Loucy (cell line): ENCODE data around the gene DLX3.

Experiments
- H2AFZ ChIP-seq: fragments of 200-600 bp; sonication (generic); 2 replicates; pipeline ENCODE4 v1.6.0; 2016; ENCODE audit warnings: antibody characterized with exemption, mild to moderate bottlenecking, low read length, moderate library complexity
- H3F3A ChIP-seq: fragments of 200-600 bp; 2 replicates; pipeline ENCODE4 v1.6.0; 2016; ENCODE audit warnings: antibody characterized with exemption, low read depth, mild to moderate bottlenecking
- H3K27me3 ChIP-seq: fragments of 200-600 bp; sonication (generic); 2 replicates; pipeline ENCODE4 v1.6.1; 2014; ENCODE audit warnings: low read length, mild to moderate bottlenecking; ENCODE audit not compliant: insufficient read depth, poor library complexity, severe bottlenecking
- H3K36me3 ChIP-seq: fragments of 200-600 bp; sonication (generic); 2 replicates; pipeline ENCODE4 v1.6.1; 2016; ENCODE audit warnings: low read length; ENCODE audit not compliant: insufficient read depth
- H3K4me1 ChIP-seq: fragments of 200-600 bp; sonication (generic); 2 replicates; pipeline ENCODE4 v1.5.1; 2014; ENCODE audit warnings: low read length, mild to moderate bottlenecking; ENCODE audit not compliant: insufficient read depth, poor library complexity, severe bottlenecking
- H3K4me2 ChIP-seq: fragments of 200-600 bp; sonication (generic); 2 replicates; pipeline ENCODE4 v1.6.0; 2014; ENCODE audit warnings: antibody characterized with exemption, low read length, low read depth, mild to moderate bottlenecking; ENCODE audit not compliant: poor library complexity, severe bottlenecking
- H3K4me3 ChIP-seq: fragments of 200-600 bp; sonication (generic); 2 replicates; pipeline ENCODE4 v1.5.1; 2014; ENCODE audit warnings: low read length, mild to moderate bottlenecking, mixed read lengths; ENCODE audit not compliant: poor library complexity, severe bottlenecking
- H3K79me2 ChIP-seq: fragments of 200-600 bp; sonication (generic); 2 replicates; pipeline ENCODE4 v1.6.1; 2014; ENCODE audit warnings: low read length; ENCODE audit not compliant: insufficient read depth
- H3K9ac ChIP-seq: fragments of 200-600 bp; sonication (generic); 2 replicates; pipeline ENCODE4 v1.6.0; 2014; ENCODE audit warnings: mild to moderate bottlenecking, low read depth, low read length, moderate library complexity; ENCODE audit not compliant: poor library complexity, severe bottlenecking
- H3K9me2 ChIP-seq: fragments of 200-600 bp; sonication (generic); replicated peaks from 2 replicates; pipeline ENCODE4 v1.6.1; 2016; ENCODE audit warnings: low read depth, low read length, mixed read lengths
- H3K9me3 ChIP-seq: fragments of 200-600 bp; sonication (generic); 2 replicates; pipeline ENCODE4 v1.6.1; 2014; ENCODE audit warnings: mild to moderate bottlenecking, antibody characterized with exemption, low read length, low read depth; ENCODE audit not compliant: insufficient read depth
- H4K20me1 ChIP-seq: fragments of 200-600 bp; sonication (generic); 2 replicates; pipeline ENCODE4 v1.6.0; 2014; ENCODE audit warnings: antibody characterized with exemption, low read length, mild to moderate bottlenecking; ENCODE audit not compliant: insufficient read depth, poor library complexity, severe bottlenecking
- EZH2phosphoT487 ChIP-seq: fragments of 200-600 bp; IDR thresholded peaks from 2 replicates; pipeline ENCODE4 v1.6.1; 2018; ENCODE audit warnings: antibody characterized with exemption, mild to moderate bottlenecking, moderate library complexity, borderline replicate concordance
- TF ChIP-seq, protein P1 (sequence below): fragments of 200-600 bp; sonication (generic); conservative IDR thresholded peaks from 2 replicates; pipeline ENCODE4 v1.5.1; 2014; ENCODE audit warnings: mild to moderate bottlenecking, antibody characterized with exemption, low read length

Gene DLX3

DNA sequence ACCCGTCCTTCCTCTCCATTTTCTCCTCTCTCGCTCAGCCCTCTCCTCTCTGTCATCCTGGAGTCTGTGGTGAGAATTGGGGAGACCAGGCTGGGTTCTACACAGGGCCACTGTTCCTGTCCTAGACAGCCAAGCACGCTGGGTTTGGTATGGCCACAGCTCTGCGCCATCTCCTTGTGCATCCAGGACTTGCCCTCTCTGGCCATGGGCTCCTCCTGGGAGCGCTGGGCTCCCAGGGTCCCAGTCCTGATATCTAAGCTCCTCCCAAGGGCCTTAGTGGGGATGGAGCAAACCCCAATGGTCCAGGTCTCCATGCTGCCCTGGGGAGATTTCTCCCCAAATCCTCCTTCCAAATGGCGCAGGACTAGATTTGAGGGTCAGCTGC is 33.7 kb upstream of the DLX3 start:
- no peaks in the 10 kb centered on the region for H4K20me1 ChIP-seq
- no peaks in the 10 kb centered on the region for H3K27me3 ChIP-seq
- no peaks in the 10 kb centered on the region for H3K36me3 ChIP-seq
- H3K4me1 ChIP-seq: peaks cover 15% of the 10 kb centered on the region
- H3K4me2 ChIP-seq: no peak overlapping the region
- no peak overlapping the region for H3K4me3 ChIP-seq
- no peak for TF ChIP-seq EZH2phosphoT487
- TF ChIP-seq, protein P1, sequence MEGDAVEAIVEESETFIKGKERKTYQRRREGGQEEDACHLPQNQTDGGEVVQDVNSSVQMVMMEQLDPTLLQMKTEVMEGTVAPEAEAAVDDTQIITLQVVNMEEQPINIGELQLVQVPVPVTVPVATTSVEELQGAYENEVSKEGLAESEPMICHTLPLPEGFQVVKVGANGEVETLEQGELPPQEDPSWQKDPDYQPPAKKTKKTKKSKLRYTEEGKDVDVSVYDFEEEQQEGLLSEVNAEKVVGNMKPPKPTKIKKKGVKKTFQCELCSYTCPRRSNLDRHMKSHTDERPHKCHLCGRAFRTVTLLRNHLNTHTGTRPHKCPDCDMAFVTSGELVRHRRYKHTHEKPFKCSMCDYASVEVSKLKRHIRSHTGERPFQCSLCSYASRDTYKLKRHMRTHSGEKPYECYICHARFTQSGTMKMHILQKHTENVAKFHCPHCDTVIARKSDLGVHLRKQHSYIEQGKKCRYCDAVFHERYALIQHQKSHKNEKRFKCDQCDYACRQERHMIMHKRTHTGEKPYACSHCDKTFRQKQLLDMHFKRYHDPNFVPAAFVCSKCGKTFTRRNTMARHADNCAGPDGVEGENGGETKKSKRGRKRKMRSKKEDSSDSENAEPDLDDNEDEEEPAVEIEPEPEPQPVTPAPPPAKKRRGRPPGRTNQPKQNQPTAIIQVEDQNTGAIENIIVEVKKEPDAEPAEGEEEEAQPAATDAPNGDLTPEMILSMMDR: no peak
- no peaks in the 10 kb centered on the region for H3K9me3 ChIP-seq
- H2AFZ ChIP-seq: no peak overlapping the region
- H3K9me2 ChIP-seq: no peaks in the 10 kb centered on the region
- no peaks in the 10 kb centered on the region for H3K79me2 ChIP-seq
- peaks cover 10% of the 10 kb centered on the region for H3F3A ChIP-seq
- no peak overlapping the region for H3K9ac ChIP-seq

DNA sequence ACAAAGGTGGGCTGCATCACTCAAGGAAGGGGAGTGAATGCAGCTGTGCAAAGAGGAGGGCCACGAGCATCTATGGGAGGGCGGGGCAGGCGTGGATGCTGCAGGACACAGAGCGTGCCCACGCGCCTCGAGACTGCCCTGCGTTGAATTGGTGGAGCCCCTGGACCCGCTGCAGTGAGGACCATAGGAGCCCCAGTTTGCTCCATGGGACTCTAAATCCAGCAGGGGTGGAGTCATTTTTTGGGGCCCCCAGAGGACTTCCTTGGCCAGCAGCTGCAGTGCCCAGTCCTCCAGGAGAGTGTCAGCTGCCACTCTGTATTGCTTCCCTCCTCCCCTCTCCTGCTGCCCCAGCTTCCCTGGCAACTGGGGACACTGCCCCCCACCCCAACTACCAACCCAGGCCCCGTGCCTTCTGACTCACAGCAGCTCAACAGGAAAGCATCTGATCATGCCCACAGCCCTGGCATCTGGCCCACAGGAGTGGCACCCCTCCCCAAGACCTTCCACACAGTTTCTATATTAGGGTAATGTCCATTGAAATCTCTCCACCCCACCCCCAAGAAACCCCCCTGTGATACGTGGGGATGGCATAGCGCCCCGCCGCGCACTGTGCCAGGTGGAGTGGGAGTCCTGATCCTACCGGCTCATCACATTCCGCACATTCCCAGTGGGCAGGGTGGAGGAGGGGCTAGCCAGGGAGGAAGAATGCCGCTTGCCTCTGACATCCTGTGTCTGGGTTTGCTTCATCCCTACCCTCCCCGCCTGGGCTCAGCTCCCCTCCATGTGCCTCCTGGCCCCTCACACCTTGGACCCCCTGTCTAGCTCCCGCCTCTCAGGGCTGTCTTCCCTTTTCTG is 33.1 kb upstream of the DLX3 start:
- no peaks in the 10 kb centered on the region for H3K27me3 ChIP-seq
- H3K4me3 ChIP-seq: peak overlapping the region; percentile 55
- TF ChIP-seq, protein P1: no peak
- no peak for TF ChIP-seq EZH2phosphoT487
- H3K9ac ChIP-seq: no peak overlapping the region
- H3F3A ChIP-seq: peaks cover 14% of the 10 kb centered on the region
- H2AFZ ChIP-seq: no peak overlapping the region
- H3K9me3 ChIP-seq: no peaks in the 10 kb centered on the region
- H3K9me2 ChIP-seq: no peaks in the 10 kb centered on the region
- H3K36me3 ChIP-seq: no peaks in the 10 kb centered on the region
- no peaks in the 10 kb centered on the region for H3K79me2 ChIP-seq
- no peaks in the 10 kb centered on the region for H4K20me1 ChIP-seq
- peak overlapping the region; percentile 82 for H3K4me2 ChIP-seq
- H3K4me1 ChIP-seq: peaks cover 15% of the 10 kb centered on the region

DNA sequence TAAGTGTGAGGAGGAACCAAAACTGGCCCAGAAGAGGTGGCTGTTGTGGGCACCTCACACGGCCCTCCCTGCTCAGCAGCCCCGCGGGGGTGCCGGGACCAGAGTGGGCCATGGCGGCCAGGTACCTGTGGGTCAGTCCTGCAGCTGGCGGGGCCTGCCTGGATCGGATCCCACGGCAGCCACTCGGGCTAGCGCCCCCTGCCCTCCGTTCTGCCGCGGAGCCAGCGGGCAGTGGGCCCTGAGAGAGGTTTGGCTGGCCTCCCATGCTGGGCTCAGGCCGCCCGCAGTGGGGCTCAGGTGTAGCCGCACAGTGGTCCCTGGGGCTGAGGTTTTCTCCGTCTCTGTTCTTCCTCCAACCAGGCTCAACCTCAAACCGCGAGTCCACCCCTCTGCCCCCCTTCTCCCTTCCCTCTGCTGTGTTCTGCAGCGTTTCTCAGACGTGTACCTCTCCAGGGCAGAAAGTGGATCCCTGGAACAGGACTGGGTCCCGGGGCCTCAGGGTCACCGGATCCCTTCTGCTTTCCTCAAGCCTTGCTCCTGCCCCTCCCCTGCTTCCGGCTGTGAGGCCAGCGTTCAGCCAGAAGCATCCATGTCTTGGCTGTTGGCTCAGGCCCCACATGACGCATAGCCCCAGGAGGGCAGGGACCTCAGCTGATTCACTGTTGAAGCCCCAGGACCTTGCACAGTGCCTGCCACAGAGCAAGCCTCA is 32.3 kb upstream of the DLX3 start:
- TF ChIP-seq, protein P1: peak; percentile 35; the same call in 1 of the 2 replicates
- no peak for TF ChIP-seq EZH2phosphoT487
- peak overlapping the region; percentile 82 for H3K4me2 ChIP-seq

More for the DNA sequence above, 32.3 kb upstream of the DLX3 start:
- peak overlapping the region; percentile 55 for H3K4me3 ChIP-seq
- no peak overlapping the region for H3K9ac ChIP-seq
- H3K9me2 ChIP-seq: no peaks in the 10 kb centered on the region
- H3K79me2 ChIP-seq: no peaks in the 10 kb centered on the region
- H3K27me3 ChIP-seq: no peaks in the 10 kb centered on the region
- H3K36me3 ChIP-seq: no peaks in the 10 kb centered on the region
- peaks cover 14% of the 10 kb centered on the region for H3F3A ChIP-seq
- peaks cover 15% of the 10 kb centered on the region for H3K4me1 ChIP-seq
- no peaks in the 10 kb centered on the region for H3K9me3 ChIP-seq
- no peaks in the 10 kb centered on the region for H4K20me1 ChIP-seq
- peak overlapping the region; percentile 21; the same call in 1 of the 2 replicates for H2AFZ ChIP-seq
